Liver (tissue), 3 donors: ENCODE measurements around the gene UBE3B.

ENCODE experiments used
- GABPA ChIP-seq, 2 donors: IDR thresholded peaks in 1 of 2; conservative IDR thresholded peaks in 1 of 2; 2 replicates each; pipeline ENCODE4 v1.6.1; 2016; ENCODE audit warnings: antibody characterized with exemption in 2 of 2, mild to moderate bottlenecking in 1 of 2, moderate library complexity in 1 of 2
- HNF4A ChIP-seq, 2 donors: conservative IDR thresholded peaks; 2 replicates each; pipeline ENCODE4 v1.6.1; 2016; ENCODE audit warnings: antibody characterized with exemption in 2 of 2, mild to moderate bottlenecking in 2 of 2
- HNF4G ChIP-seq: IDR thresholded peaks from 2 replicates; pipeline ENCODE4 v1.6.1; 2016; ENCODE audit warnings: antibody characterized with exemption
- RAD21 ChIP-seq, 2 donors: IDR thresholded peaks; 2 replicates each; pipeline ENCODE4 v1.6.1; 2016; ENCODE audit warnings: antibody characterized with exemption in 2 of 2, mild to moderate bottlenecking in 2 of 2
- REST ChIP-seq: IDR thresholded peaks from 2 replicates; pipeline ENCODE4 v1.6.1; 2016; ENCODE audit warnings: antibody characterized with exemption, mild to moderate bottlenecking
- SP1 ChIP-seq: IDR thresholded peaks from 2 replicates; pipeline ENCODE4 v1.6.1; 2018; ENCODE audit warnings: antibody characterized with exemption, mild to moderate bottlenecking
- TAF1 ChIP-seq: conservative IDR thresholded peaks from 2 replicates; pipeline ENCODE4 v1.6.1; 2016; ENCODE audit warnings: antibody characterized with exemption, mild to moderate bottlenecking
- TF ChIP-seq, protein P1 (sequence below): IDR thresholded peaks from 2 replicates; pipeline ENCODE4 v1.6.1; 2016; ENCODE audit warnings: antibody characterized with exemption
- TF ChIP-seq, protein P2 (sequence below): IDR thresholded peaks from 2 replicates; pipeline ENCODE4 v1.6.1; 2016; ENCODE audit warnings: antibody characterized with exemption
- TF ChIP-seq, protein P3 (sequence below): fragments of 150-350 bp; IDR thresholded peaks from 2 replicates; pipeline ENCODE4 v1.5.1; 2017; ENCODE audit warnings: improper control_type of control experiment, low read depth, low read length; ENCODE audit not compliant: missing input control
- donor health status: healthy.
- donor health status: healthy.

DNA sequence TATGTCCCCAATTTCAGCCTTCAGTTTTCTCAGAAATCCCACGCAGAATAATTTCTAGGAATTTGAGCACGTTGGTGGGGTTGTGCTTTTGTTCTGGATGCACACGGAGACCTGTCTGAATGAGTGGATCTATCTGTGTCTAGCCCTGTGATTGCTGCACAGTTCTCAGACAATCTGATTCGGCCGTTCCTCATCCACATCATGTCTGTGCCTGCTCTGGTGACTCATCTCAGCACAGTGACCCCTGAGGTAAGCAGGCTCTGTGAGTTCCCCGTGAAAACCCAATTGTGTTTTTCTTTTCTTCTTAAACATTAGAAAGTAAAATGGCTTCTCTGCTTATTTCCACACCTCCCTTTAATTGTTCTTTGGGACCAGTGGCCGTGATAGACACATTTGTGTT, 20.2 kb downstream of the UBE3B start:
- TF ChIP-seq, protein P1, sequence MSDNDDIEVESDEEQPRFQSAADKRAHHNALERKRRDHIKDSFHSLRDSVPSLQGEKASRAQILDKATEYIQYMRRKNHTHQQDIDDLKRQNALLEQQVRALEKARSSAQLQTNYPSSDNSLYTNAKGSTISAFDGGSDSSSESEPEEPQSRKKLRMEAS, result no peak
- TF ChIP-seq SP1 (no peak), REST (no peak), TAF1 (no peak), RAD21 (IDR thresholded peaks at IDR 0.05) (no peak), HNF4A (conservative IDR thresholded peaks at IDR 0.05) (no peak), GABPA (IDR thresholded peaks at IDR 0.05 in 1 of 2, conservative IDR thresholded peaks at IDR 0.05 in 1 of 2) (no peak), HNF4G (no peak)
- TF ChIP-seq, protein P2, sequence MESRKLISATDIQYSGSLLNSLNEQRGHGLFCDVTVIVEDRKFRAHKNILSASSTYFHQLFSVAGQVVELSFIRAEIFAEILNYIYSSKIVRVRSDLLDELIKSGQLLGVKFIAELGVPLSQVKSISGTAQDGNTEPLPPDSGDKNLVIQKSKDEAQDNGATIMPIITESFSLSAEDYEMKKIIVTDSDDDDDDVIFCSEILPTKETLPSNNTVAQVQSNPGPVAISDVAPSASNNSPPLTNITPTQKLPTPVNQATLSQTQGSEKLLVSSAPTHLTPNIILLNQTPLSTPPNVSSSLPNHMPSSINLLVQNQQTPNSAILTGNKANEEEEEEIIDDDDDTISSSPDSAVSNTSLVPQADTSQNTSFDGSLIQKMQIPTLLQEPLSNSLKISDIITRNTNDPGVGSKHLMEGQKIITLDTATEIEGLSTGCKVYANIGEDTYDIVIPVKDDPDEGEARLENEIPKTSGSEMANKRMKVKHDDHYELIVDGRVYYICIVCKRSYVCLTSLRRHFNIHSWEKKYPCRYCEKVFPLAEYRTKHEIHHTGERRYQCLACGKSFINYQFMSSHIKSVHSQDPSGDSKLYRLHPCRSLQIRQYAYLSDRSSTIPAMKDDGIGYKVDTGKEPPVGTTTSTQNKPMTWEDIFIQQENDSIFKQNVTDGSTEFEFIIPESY, result no peak
- TF ChIP-seq, protein P3, sequence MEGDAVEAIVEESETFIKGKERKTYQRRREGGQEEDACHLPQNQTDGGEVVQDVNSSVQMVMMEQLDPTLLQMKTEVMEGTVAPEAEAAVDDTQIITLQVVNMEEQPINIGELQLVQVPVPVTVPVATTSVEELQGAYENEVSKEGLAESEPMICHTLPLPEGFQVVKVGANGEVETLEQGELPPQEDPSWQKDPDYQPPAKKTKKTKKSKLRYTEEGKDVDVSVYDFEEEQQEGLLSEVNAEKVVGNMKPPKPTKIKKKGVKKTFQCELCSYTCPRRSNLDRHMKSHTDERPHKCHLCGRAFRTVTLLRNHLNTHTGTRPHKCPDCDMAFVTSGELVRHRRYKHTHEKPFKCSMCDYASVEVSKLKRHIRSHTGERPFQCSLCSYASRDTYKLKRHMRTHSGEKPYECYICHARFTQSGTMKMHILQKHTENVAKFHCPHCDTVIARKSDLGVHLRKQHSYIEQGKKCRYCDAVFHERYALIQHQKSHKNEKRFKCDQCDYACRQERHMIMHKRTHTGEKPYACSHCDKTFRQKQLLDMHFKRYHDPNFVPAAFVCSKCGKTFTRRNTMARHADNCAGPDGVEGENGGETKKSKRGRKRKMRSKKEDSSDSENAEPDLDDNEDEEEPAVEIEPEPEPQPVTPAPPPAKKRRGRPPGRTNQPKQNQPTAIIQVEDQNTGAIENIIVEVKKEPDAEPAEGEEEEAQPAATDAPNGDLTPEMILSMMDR, result no peak
